Caco-2 (cell line): Measurements from ENCODE around the gene DDX25. TPM values are rescaled to one million over a fixed set of nuclear protein-coding genes. Genes with fewer than 3 reads are reported as not detected.

Experiments used
- BruUV-seq: library from RNA; stranded (reverse); fragments of 400-500 nt; replicated peaks from 2 replicates; lab custom pipeline; 2021; lab: Mats Ljungman, UMichigan
- CTCF ChIA-PET: fragments of 300-600 bp; sonication (Branson Sonifier 250); formaldehyde crosslinking; loops from one replicate; lab custom pipeline; 2022; ENCODE audit warnings: antibody characterized with exemption; lab: Charles Lee
- POLR2A ChIA-PET: fragments of 300-600 bp; sonication (Branson Sonifier 250); formaldehyde crosslinking; loops from one replicate; lab custom pipeline; 2022; ENCODE audit warnings: antibody characterized with exemption; lab: Charles Lee
- DNase-seq, 2 experiments: peaks; one replicate each; pipeline versions ENCODE4 v3.0.0 to v3.0.0-alpha.2; 2020 to 2022
- H3K27me3 ChIP-seq: replicated peaks from 2 replicates; pipeline ENCODE4 v1.6.0; 2011; ENCODE audit warnings: low read length; ENCODE audit not compliant: control insufficient read depth, insufficient read depth
- H3K36me3 ChIP-seq: 2 replicates; pipeline ENCODE4 v1.5.1; 2011; ENCODE audit warnings: low read length; ENCODE audit not compliant: control insufficient read depth, insufficient read depth
- H3K4me1 ChIP-seq: fragments of 250-450 bp; sonication (Bioruptor Pico); 2 replicates; pipeline ENCODE4 v1.5.1; 2020; ENCODE audit warnings: mild to moderate bottlenecking
- H3K4me3 ChIP-seq: 2 replicates; pipeline ENCODE4 v1.5.1; 2011; ENCODE audit warnings: low read depth, mild to moderate bottlenecking, control low read depth, low read length
- H3K9me3 ChIP-seq: fragments of 250-450 bp; sonication (Bioruptor Pico); 2 replicates; pipeline ENCODE4 v1.5.1; 2020; ENCODE audit warnings: mild to moderate bottlenecking, moderate library complexity
- H3K27ac Mint-ChIP-seq: one replicate; pipeline ENCODE4 v1.8.0; 2022; ENCODE audit warnings: mixed read lengths; ENCODE audit not compliant: unreplicated experiment
- H3K27me3 Mint-ChIP-seq: one replicate; pipeline ENCODE4 v1.8.0; 2022; ENCODE audit warnings: mixed read lengths; ENCODE audit not compliant: insufficient read depth, unreplicated experiment
- H3K36me3 Mint-ChIP-seq: one replicate; pipeline ENCODE4 v1.8.0; 2022; ENCODE audit warnings: mild to moderate bottlenecking, mixed read lengths; ENCODE audit not compliant: insufficient read depth, unreplicated experiment
- H3K4me1 Mint-ChIP-seq: one replicate; pipeline ENCODE4 v1.8.0; 2022; ENCODE audit warnings: low read depth, mixed read lengths; ENCODE audit not compliant: unreplicated experiment
- H3K4me3 Mint-ChIP-seq: one replicate; pipeline ENCODE4 v1.8.0; 2022; ENCODE audit warnings: mild to moderate bottlenecking, moderate library complexity, mixed read lengths; ENCODE audit not compliant: unreplicated experiment
- H3K9me3 Mint-ChIP-seq: one replicate; pipeline ENCODE4 v1.8.0; 2022; ENCODE audit warnings: mixed read lengths; ENCODE audit not compliant: unreplicated experiment
- CTCF ChIP-seq, 2 experiments: fragments of 200-600 bp in 1 of 2; IDR thresholded peaks; 1 replicate in 1 of 2; 2 replicates in 1 of 2; pipeline versions ENCODE4 v1.5.1 to v1.8.0; 2011 to 2022; ENCODE audit warnings: antibody characterized with exemption in 1 of 2, control low read depth in 1 of 2, inconsistent platforms in 1 of 2, low read depth in 1 of 2, low read length in 1 of 2, mild to moderate bottlenecking in 1 of 2, moderate library complexity in 1 of 2; ENCODE audit not compliant: insufficient read depth in 1 of 2, severe bottlenecking in 1 of 2, unreplicated experiment in 1 of 2
- intact Hi-C: fragments of 100-400 bp; cut with micrococcal nuclease; formaldehyde crosslinking; loops from one replicate; pipeline ENCODE4 v1.10.0; 2022; ENCODE audit not compliant: unreplicated experiment
- total RNA-seq: library from RNA; stranded (reverse); gene quantifications from 2 replicates; pipeline ENCODE4 v1.2.3, GENCODE V29; 2022

The DDX25 gene
- total RNA-seq, 1 experiment from 2014 or later, result not detected

DNA sequence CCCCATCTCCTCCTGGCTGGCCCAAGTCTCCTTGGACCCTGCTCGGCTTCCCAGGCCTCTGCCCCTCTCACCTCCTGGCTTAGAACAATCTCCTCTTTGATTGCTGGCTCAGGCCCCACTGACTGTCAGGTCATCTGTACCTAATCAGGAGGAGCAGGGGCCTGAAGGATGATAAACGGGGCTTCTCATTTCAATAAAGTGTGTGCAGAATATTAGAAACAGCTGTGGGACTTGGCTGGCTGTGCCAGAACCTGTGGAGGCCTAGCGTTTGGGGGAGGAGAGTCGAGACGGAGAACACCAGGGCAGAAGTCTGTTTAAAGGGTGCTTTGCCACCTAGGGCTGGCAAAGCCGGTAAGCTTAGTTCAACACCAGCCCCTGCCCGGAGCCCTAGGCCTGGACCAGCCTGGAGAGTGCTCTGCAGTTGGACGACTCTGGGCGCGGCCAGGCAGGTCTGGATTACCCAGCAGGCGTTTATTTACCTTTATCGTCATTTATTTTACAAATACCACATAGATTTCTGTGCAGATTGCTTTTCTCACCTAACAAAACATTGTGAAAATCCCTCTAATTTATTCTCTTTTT, 31.4 kb downstream of the DDX25 start:
- Histone ChIP-seq H3K27me3 (no peaks in the 10 kb centered on the region), H3K4me3 (no peak overlapping the region), H3K9me3 (no peaks in the 10 kb centered on the region), H3K4me1 (no peaks in the 10 kb centered on the region), H3K36me3 (no peaks in the 10 kb centered on the region)
- no peak for DNase-seq
- CTCF ChIA-PET, result interaction anchor here (1.1 to 1.6 kb wide), 2 partner anchors 126 to 258 kb away, joined by 3 to 7 read pairs; no protein-coding TSS in a partner anchor
- intact Hi-C loops, result no loop called here
- POLR2A ChIA-PET, result no interaction called here
- TF ChIP-seq CTCF (IDR thresholded peaks at IDR 0.05; ENCODE audit: insufficient read depth in 1 of 2, low read depth in 1 of 2, low read length in 1 of 2, severe bottlenecking in 1 of 2, unreplicated experiment in 1 of 2), result no peak
- no TSS peak for BruUV-seq
- Mint-ChIP-seq H3K4me3 (no peak overlapping the region), H3K27ac (no peak overlapping the region), H3K27me3 (no peaks in the 10 kb centered on the region), H3K9me3 (no peaks in the 10 kb centered on the region), H3K4me1 (no peaks in the 10 kb centered on the region), H3K36me3 (no peaks in the 10 kb centered on the region)

- Histone ChIP-seq H3K9me3 (no peaks in the 10 kb centered on the region), H3K4me1 (no peaks in the 10 kb centered on the region), H3K27me3 (no peaks in the 10 kb centered on the region), H3K4me3 (no peak overlapping the region), H3K36me3 (no peaks in the 10 kb centered on the region)
- no peaks in the 10 kb centered on the region for H3K36me3 Mint-ChIP-seq
- no TSS peak for BruUV-seq
- TF ChIP-seq CTCF (IDR thresholded peaks at IDR 0.05; ENCODE audit: insufficient read depth in 1 of 2, low read depth in 1 of 2, low read length in 1 of 2, severe bottlenecking in 1 of 2, unreplicated experiment in 1 of 2), result no peak
- no peak overlapping the region for H3K4me3 Mint-ChIP-seq
- peaks cover 5% of the 10 kb centered on the region for H3K4me1 Mint-ChIP-seq
- DNase-seq, result no peak
- intact Hi-C loops, result no loop called here
- ChIA-PET CTCF (interaction anchor here (0.6 kb wide), 1 partner anchor 303 kb away, joined by 5 read pairs; no protein-coding TSS in a partner anchor), POLR2A (no interaction called here)
- no peaks in the 10 kb centered on the region for H3K9me3 Mint-ChIP-seq
- peaks cover 3% of the 10 kb centered on the region for H3K27me3 Mint-ChIP-seq
- H3K27ac Mint-ChIP-seq, result no peak overlapping the region
Observed at GRCh38 chr11:125938418-125938817, 34.1 kb downstream of the DDX25 start.

- BruUV-seq, result no TSS peak
- Histone ChIP-seq H3K4me1 (no peaks in the 10 kb centered on the region), H3K36me3 (no peaks in the 10 kb centered on the region), H3K27me3 (0 out of 2 replicates have a peak, but pooled peaks cover 1% of the 10 kb centered on the region), H3K9me3 (no peaks in the 10 kb centered on the region), H3K4me3 (no peak overlapping the region)
- H3K36me3 Mint-ChIP-seq, result no peaks in the 10 kb centered on the region
- intact Hi-C loops, result no loop called here
- no peak for DNase-seq
- peaks cover 5% of the 10 kb centered on the region for H3K4me1 Mint-ChIP-seq
- H3K27me3 Mint-ChIP-seq, result peaks cover 3% of the 10 kb centered on the region
- CTCF ChIA-PET, result no interaction called here
- H3K9me3 Mint-ChIP-seq, result no peaks in the 10 kb centered on the region
- no peak overlapping the region for H3K27ac Mint-ChIP-seq
- POLR2A ChIA-PET, result interaction anchor here (0.5 kb wide), 1 partner anchor 256 kb away, joined by 3 read pairs; no protein-coding TSS in a partner anchor
- TF ChIP-seq CTCF (IDR thresholded peaks at IDR 0.05; ENCODE audit: insufficient read depth in 1 of 2, low read depth in 1 of 2, low read length in 1 of 2, severe bottlenecking in 1 of 2, unreplicated experiment in 1 of 2), result no peak
- no peak overlapping the region for H3K4me3 Mint-ChIP-seq
Observed at GRCh38 chr11:125939081-125939521, 34.8 kb downstream of the DDX25 start.
